ENCODE measurements around the gene IFT57. TPM values are rescaled to one million over a fixed set of nuclear protein-coding genes. Genes with fewer than 3 reads are reported as not detected.

IFT57 gene
- polyA plus RNA-seq, 1 donor from 2014 or later, result 70.7 TPM

DNA sequence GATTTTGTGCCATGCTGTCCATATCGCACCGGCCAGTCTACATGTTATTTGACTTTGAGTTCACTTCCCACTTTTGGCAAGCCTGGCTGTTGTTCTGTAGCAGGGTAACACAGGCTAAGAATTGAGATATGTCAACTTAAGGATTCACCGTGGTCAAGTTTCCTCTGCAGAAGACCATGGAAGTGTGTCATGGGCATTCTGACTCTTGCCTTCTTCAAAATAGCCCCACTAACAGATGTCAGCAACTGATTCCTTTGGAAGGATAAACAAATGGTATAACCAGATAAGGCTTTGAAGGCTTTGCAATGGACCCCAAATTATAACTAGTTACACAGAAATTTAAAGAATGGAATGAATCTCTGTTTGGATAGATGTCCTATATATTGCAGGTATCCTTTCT, 111.3 kb downstream of the IFT57 start:
- H3K4me2 ChIP-seq (ENCODE audit: low read length), result no peak overlapping the region
- no peaks in the 10 kb centered on the region for H3K9me2 ChIP-seq (ENCODE audit: insufficient read depth, low read length)
- no peak overlapping the region for H2AFZ ChIP-seq (ENCODE audit: low read depth, low read length)

More for the DNA sequence above, 111.3 kb downstream of the IFT57 start:
- Histone ChIP-seq H3K27me3 (ENCODE audit: insufficient read depth, low read depth, low read length) (no peaks in the 10 kb centered on the region), H3K4me3 (ENCODE audit: low read length) (no peak overlapping the region), H3K79me2 (replicated peaks; ENCODE audit: insufficient read depth, low read length) (no peaks in the 10 kb centered on the region), H3K9ac (ENCODE audit: low read length) (no peak overlapping the region), H3K36me3 (ENCODE audit: insufficient read depth, low read length) (no peaks in the 10 kb centered on the region), H3F3A (ENCODE audit: insufficient read depth, low read length, poor library complexity, severe bottlenecking) (no peaks in the 10 kb centered on the region), H3K27ac (ENCODE audit: low read length) (no peak overlapping the region), H3K9me3 (ENCODE audit: low read length) (no peaks in the 10 kb centered on the region), H4K20me1 (ENCODE audit: insufficient read depth) (no peaks in the 10 kb centered on the region)
- TF ChIP-seq, protein P1, sequence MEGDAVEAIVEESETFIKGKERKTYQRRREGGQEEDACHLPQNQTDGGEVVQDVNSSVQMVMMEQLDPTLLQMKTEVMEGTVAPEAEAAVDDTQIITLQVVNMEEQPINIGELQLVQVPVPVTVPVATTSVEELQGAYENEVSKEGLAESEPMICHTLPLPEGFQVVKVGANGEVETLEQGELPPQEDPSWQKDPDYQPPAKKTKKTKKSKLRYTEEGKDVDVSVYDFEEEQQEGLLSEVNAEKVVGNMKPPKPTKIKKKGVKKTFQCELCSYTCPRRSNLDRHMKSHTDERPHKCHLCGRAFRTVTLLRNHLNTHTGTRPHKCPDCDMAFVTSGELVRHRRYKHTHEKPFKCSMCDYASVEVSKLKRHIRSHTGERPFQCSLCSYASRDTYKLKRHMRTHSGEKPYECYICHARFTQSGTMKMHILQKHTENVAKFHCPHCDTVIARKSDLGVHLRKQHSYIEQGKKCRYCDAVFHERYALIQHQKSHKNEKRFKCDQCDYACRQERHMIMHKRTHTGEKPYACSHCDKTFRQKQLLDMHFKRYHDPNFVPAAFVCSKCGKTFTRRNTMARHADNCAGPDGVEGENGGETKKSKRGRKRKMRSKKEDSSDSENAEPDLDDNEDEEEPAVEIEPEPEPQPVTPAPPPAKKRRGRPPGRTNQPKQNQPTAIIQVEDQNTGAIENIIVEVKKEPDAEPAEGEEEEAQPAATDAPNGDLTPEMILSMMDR (IDR thresholded peaks at IDR 0.05; ENCODE audit: poor library complexity, severe bottlenecking), result no peak
- TF ChIP-seq RAD21 (conservative IDR thresholded peaks at IDR 0.05) (no peak), EZH2 (IDR thresholded peaks at IDR 0.05; ENCODE audit: borderline replicate concordance, insufficient read depth, low read length, poor library complexity, severe bottlenecking) (no peak), EP300 (conservative IDR thresholded peaks at IDR 0.05; ENCODE audit: poor library complexity, severe bottlenecking) (no peak), SMC3 (conservative IDR thresholded peaks at IDR 0.05; ENCODE audit: poor library complexity) (no peak), POLR2AphosphoS5 (IDR thresholded peaks at IDR 0.05) (no peak)
- TF ChIP-seq, protein P2, sequence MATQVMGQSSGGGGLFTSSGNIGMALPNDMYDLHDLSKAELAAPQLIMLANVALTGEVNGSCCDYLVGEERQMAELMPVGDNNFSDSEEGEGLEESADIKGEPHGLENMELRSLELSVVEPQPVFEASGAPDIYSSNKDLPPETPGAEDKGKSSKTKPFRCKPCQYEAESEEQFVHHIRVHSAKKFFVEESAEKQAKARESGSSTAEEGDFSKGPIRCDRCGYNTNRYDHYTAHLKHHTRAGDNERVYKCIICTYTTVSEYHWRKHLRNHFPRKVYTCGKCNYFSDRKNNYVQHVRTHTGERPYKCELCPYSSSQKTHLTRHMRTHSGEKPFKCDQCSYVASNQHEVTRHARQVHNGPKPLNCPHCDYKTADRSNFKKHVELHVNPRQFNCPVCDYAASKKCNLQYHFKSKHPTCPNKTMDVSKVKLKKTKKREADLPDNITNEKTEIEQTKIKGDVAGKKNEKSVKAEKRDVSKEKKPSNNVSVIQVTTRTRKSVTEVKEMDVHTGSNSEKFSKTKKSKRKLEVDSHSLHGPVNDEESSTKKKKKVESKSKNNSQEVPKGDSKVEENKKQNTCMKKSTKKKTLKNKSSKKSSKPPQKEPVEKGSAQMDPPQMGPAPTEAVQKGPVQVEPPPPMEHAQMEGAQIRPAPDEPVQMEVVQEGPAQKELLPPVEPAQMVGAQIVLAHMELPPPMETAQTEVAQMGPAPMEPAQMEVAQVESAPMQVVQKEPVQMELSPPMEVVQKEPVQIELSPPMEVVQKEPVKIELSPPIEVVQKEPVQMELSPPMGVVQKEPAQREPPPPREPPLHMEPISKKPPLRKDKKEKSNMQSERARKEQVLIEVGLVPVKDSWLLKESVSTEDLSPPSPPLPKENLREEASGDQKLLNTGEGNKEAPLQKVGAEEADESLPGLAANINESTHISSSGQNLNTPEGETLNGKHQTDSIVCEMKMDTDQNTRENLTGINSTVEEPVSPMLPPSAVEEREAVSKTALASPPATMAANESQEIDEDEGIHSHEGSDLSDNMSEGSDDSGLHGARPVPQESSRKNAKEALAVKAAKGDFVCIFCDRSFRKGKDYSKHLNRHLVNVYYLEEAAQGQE (IDR thresholded peaks at IDR 0.05; ENCODE audit: borderline replicate concordance), result no peak

Other genes with a start within 250 kb of the IFT57 start
- gene CD47, start 131.4 kb downstream of the IFT57 start, polyA plus RNA-seq, result 119 and 128 TPM in 2 replicates
- not detected in 2 replicates for gene HHLA2, start 74.1 kb upstream of the IFT57 start, polyA plus RNA-seq

Data from neural cell (in vitro differentiated cells).